ENCODE results near the gene TYW1.
"Not testable (repeated sequence)": the region's sequence is repeated elsewhere in the genome, so short reads cannot be mapped to it uniquely, and the experiment has no call there.

The TYW1 gene

GRCh38 chr7:67191002-67191720 lies 194.5 kb downstream of the TYW1 start:
- not testable (repeated sequence) for DNase-seq (ENCODE audit: low read depth)

- not testable (repeated sequence) for DNase-seq (ENCODE audit: low read depth)
Observed at GRCh38 chr7:67192123-67192702, 195.6 kb downstream of the TYW1 start.

GRCh38 chr7:67192889-67193613 lies 196.4 kb downstream of the TYW1 start:
- not testable (repeated sequence) for DNase-seq (ENCODE audit: low read depth)

GRCh38 chr7:67196176-67196575 lies 199.5 kb downstream of the TYW1 start:
- not testable (repeated sequence) for DNase-seq (ENCODE audit: low read depth)

- DNase-seq (ENCODE audit: low read depth) = not testable (repeated sequence)
Observed at GRCh38 chr7:67198865-67199526, 202.4 kb downstream of the TYW1 start.

GRCh38 chr7:67205772-67206171 lies 209.1 kb downstream of the TYW1 start:
- DNase-seq (ENCODE audit: low read depth) = not testable (repeated sequence)

- no peak for DNase-seq (ENCODE audit: low read depth)
Observed at GRCh38 chr7:67206452-67206851, 209.8 kb downstream of the TYW1 start.

GRCh38 chr7:67208656-67209055 lies 212.0 kb downstream of the TYW1 start:
- not testable (repeated sequence) for DNase-seq (ENCODE audit: low read depth)

GRCh38 chr7:67209256-67209655 lies 212.6 kb downstream of the TYW1 start:
- no peak for DNase-seq (ENCODE audit: low read depth)

GRCh38 chr7:67210567-67210966 lies 213.9 kb downstream of the TYW1 start:
- DNase-seq (ENCODE audit: low read depth) = no peak

GRCh38 chr7:67211650-67212330 lies 215.2 kb downstream of the TYW1 start:
- not testable (repeated sequence) for DNase-seq (ENCODE audit: low read depth)

GRCh38 chr7:67213038-67213437 lies 216.4 kb downstream of the TYW1 start:
- not testable (repeated sequence) for DNase-seq (ENCODE audit: low read depth)

GRCh38 chr7:67223551-67223950 lies 226.9 kb downstream of the TYW1 start:
- DNase-seq (ENCODE audit: low read depth) = not testable (repeated sequence)

- not testable (repeated sequence) for DNase-seq (ENCODE audit: low read depth)
Observed at GRCh38 chr7:67226340-67226907, 229.8 kb downstream of the TYW1 start.

- DNase-seq (ENCODE audit: low read depth) = not testable (repeated sequence)
Observed at GRCh38 chr7:67226967-67227366, 230.3 kb downstream of the TYW1 start.

- not testable (repeated sequence) for DNase-seq (ENCODE audit: low read depth)
Observed at GRCh38 chr7:67229018-67229417, 232.4 kb downstream of the TYW1 start.

GRCh38 chr7:67230029-67230428 lies 233.4 kb downstream of the TYW1 start:
- not testable (repeated sequence) for DNase-seq (ENCODE audit: low read depth)

GRCh38 chr7:67233506-67233905 lies 236.9 kb downstream of the TYW1 start:
- DNase-seq (ENCODE audit: low read depth) = not testable (repeated sequence)

GRCh38 chr7:67236216-67236615 lies 239.6 kb downstream of the TYW1 start:
- DNase-seq (ENCODE audit: low read depth) = not testable (repeated sequence)

- DNase-seq (ENCODE audit: low read depth) = not testable (repeated sequence)
Observed at GRCh38 chr7:67242871-67243270, 246.2 kb downstream of the TYW1 start.

GRCh38 chr7:67248364-67248763 lies 251.7 kb downstream of the TYW1 start:
- not testable (repeated sequence) for DNase-seq (ENCODE audit: low read depth)

Measured in CMK (cell line).